ENCODE data around the gene RBL2. TPM values are rescaled to one million over a fixed set of nuclear protein-coding genes. Genes with fewer than 3 reads are reported as not detected.

The RBL2 gene
- total RNA-seq, 1 donor from 2014 or later: 59.2 TPM

GRCh38 chr16:53435066-53435688 is 906 bp downstream of the RBL2 start:
- Mint-ChIP-seq H3K9me3 (peaks cover 6% of the 10 kb centered on the region), H3K36me3 (peaks cover 12% of the 10 kb centered on the region), H3K4me3 (peak overlapping the region; percentile 95), H3K27me3 (ENCODE audit: low read depth) (no peaks in the 10 kb centered on the region), H3K27ac (peak overlapping the region; percentile 84), H3K4me1 (peaks cover 36% of the 10 kb centered on the region)
- TF ChIP-seq, protein P1, sequence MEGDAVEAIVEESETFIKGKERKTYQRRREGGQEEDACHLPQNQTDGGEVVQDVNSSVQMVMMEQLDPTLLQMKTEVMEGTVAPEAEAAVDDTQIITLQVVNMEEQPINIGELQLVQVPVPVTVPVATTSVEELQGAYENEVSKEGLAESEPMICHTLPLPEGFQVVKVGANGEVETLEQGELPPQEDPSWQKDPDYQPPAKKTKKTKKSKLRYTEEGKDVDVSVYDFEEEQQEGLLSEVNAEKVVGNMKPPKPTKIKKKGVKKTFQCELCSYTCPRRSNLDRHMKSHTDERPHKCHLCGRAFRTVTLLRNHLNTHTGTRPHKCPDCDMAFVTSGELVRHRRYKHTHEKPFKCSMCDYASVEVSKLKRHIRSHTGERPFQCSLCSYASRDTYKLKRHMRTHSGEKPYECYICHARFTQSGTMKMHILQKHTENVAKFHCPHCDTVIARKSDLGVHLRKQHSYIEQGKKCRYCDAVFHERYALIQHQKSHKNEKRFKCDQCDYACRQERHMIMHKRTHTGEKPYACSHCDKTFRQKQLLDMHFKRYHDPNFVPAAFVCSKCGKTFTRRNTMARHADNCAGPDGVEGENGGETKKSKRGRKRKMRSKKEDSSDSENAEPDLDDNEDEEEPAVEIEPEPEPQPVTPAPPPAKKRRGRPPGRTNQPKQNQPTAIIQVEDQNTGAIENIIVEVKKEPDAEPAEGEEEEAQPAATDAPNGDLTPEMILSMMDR (IDR thresholded peaks at IDR 0.05; ENCODE audit: unreplicated experiment): no peak
- peak in 1 of 2 experiments; percentile 46 for DNase-seq (ENCODE audit: low spot score in 2 of 2, unreplicated experiment in 2 of 2)

- no peak for DNase-seq (ENCODE audit: low spot score in 2 of 2, unreplicated experiment in 2 of 2)
- Mint-ChIP-seq H3K36me3 (peaks cover 13% of the 10 kb centered on the region), H3K4me1 (peaks cover 17% of the 10 kb centered on the region), H3K27ac (no peak overlapping the region), H3K9me3 (no peaks in the 10 kb centered on the region), H3K27me3 (ENCODE audit: low read depth) (no peaks in the 10 kb centered on the region), H3K4me3 (no peak overlapping the region)
- TF ChIP-seq, protein P1 (IDR thresholded peaks at IDR 0.05; ENCODE audit: unreplicated experiment): no peak
Measured at GRCh38 chr16:53440125-53440524, 5.9 kb downstream of the RBL2 start.

DNA sequence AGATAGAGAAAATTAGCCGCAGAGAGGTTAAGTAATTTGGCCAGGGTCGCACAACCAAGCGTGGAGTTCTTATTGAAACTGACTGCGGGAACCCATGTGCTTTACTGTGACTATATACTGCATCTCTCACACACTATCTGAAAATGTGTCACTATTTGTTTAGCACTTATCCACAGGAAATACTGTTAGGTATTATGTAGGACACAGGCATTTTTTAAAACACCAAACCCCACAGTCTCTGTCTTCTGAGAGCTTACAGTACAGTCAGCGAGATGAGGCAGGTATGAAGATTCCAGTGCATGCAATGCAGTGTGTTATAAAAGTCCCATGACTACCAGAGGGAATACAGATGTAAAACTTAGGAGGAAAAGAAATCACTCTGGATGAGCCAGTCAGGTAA is 11.3 kb downstream of the RBL2 start:
- TF ChIP-seq, protein P1 (IDR thresholded peaks at IDR 0.05; ENCODE audit: unreplicated experiment): no peak
- Mint-ChIP-seq H3K27me3 (ENCODE audit: low read depth) (no peaks in the 10 kb centered on the region), H3K27ac (peak overlapping the region; percentile 11), H3K4me3 (no peak overlapping the region), H3K4me1 (peaks cover 11% of the 10 kb centered on the region), H3K36me3 (peaks cover 11% of the 10 kb centered on the region), H3K9me3 (no peaks in the 10 kb centered on the region)
- no peak for DNase-seq (ENCODE audit: low spot score in 2 of 2, unreplicated experiment in 2 of 2)

- no peaks in the 10 kb centered on the region for H3K27me3 Mint-ChIP-seq (ENCODE audit: low read depth)
- no peaks in the 10 kb centered on the region for H3K9me3 Mint-ChIP-seq
- peaks cover 12% of the 10 kb centered on the region for H3K4me1 Mint-ChIP-seq
- TF ChIP-seq, protein P1 (IDR thresholded peaks at IDR 0.05; ENCODE audit: unreplicated experiment): no peak
- H3K4me3 Mint-ChIP-seq: no peak overlapping the region
- peaks cover 9% of the 10 kb centered on the region for H3K36me3 Mint-ChIP-seq
- no peak overlapping the region for H3K27ac Mint-ChIP-seq
- DNase-seq (ENCODE audit: low spot score in 2 of 2, unreplicated experiment in 2 of 2): no peak
Measured at GRCh38 chr16:53446090-53446489, 11.8 kb downstream of the RBL2 start.

- Mint-ChIP-seq H3K36me3 (peaks cover 18% of the 10 kb centered on the region), H3K9me3 (no peaks in the 10 kb centered on the region), H3K27me3 (ENCODE audit: low read depth) (no peaks in the 10 kb centered on the region), H3K4me3 (no peak overlapping the region), H3K27ac (peak overlapping the region; percentile 53), H3K4me1 (peaks cover 12% of the 10 kb centered on the region)
- TF ChIP-seq, protein P1 (IDR thresholded peaks at IDR 0.05; ENCODE audit: unreplicated experiment): no peak
- DNase-seq (ENCODE audit: low spot score in 2 of 2, unreplicated experiment in 2 of 2): no peak
Measured at GRCh38 chr16:53449816-53450517, 15.7 kb downstream of the RBL2 start.

Data from mesothelial cell of epicardium (in vitro differentiated cells).